ENCODE measurements around the gene CYP27A1. TPM values are rescaled to one million over a fixed set of nuclear protein-coding genes. Genes with fewer than 3 reads are reported as not detected.
A peak's percentile ranks its signal among the peaks of the same experiment; 100 is the strongest.

Gene CYP27A1
- total RNA-seq, 4 donors from 2014 or later: 1.7 to 11.2 (median 6.4) TPM

DNA sequence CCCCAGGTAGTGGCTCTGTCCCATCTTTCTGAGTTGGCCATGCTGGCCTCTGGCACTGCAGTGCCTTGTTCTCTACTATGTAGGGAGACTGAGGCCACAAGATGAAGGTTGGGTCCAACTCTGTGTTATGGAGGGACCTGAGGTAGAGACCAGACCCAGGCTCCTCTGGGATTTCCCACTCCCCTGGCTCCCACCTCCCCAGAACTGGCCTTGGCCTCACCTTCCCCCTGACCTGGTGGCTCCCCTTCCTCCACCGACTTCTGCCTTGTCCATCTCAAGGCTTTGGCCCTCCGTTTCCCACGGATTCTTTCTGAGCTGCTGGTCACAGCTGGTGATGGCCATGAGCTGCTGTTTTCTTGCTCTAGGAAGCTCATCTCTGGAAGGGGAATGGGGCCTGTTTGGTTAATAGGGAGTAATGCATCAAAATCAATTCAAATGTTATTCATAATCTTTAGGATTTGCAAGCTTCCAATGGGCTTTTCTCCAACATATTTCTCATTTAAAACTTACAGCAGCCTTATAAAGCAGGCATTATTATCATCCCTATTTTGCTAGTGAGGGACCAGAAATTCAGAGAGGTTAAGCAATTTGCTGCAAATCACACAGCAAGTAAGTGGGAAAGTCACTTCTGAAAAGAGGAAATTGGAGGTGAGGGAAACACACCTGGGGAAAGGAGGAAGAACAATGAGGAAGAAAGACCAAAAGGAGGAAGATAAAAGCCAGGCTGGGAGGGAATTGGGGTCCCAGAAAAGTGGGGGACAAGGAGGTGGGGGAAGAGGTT lies 48.8 kb downstream of the CYP27A1 start:
- intact Hi-C loops (cut with DNase I): no loop called here
- no peak for DNase-seq
- H3K27me3 ChIP-seq: peaks cover 0 to 62% (median 0%) of the 10 kb centered on the region in 4 donors
- H3K9me3 ChIP-seq: no peaks in the 10 kb centered on the region
- TF ChIP-seq, protein P1, sequence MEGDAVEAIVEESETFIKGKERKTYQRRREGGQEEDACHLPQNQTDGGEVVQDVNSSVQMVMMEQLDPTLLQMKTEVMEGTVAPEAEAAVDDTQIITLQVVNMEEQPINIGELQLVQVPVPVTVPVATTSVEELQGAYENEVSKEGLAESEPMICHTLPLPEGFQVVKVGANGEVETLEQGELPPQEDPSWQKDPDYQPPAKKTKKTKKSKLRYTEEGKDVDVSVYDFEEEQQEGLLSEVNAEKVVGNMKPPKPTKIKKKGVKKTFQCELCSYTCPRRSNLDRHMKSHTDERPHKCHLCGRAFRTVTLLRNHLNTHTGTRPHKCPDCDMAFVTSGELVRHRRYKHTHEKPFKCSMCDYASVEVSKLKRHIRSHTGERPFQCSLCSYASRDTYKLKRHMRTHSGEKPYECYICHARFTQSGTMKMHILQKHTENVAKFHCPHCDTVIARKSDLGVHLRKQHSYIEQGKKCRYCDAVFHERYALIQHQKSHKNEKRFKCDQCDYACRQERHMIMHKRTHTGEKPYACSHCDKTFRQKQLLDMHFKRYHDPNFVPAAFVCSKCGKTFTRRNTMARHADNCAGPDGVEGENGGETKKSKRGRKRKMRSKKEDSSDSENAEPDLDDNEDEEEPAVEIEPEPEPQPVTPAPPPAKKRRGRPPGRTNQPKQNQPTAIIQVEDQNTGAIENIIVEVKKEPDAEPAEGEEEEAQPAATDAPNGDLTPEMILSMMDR (IDR thresholded peaks at IDR 0.05): no peak
- TF ChIP-seq POLR2A (IDR thresholded peaks at IDR 0.05): no peak
- no peaks in the 10 kb centered on the region for H3K36me3 ChIP-seq
- 77 to 96% methylated on average over 3 of the region's 3 CpGs for WGBS, 2 donors
- peaks cover 0 to 29% (median 0%) of the 10 kb centered on the region in 3 donors for H3K4me1 ChIP-seq
- no peak overlapping the region for H3K4me3 ChIP-seq
- no peak overlapping the region for H3K27ac ChIP-seq

DNA sequence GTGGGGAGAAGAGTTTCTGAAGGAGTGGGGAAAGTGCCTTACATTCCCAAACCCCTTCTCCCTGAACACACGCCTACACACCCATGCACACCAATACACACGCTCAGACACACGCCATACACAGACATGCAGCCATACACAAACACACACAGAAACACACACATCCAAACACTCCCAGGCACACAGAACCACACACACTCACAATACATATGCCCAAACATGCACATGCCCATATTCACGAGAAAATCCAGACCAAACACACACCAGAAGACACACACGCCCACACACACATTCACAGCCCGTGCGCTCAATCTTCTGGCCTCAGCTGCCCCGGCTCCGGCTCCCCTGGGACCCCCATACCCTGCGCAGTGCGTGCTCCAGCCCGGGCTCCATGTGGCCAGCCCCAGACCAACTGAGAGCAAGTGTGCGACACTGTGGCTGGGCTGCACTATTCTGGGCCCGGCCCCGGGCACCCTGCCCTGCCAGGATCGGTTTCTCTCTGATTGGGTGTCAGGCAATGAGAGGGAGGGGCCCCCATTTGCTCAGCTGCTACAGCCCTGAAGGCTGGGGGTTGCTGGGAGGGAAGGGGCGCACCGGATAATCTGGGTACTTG lies 49.5 kb downstream of the CYP27A1 start, which contains the start of gene PRKAG3:
Gene PRKAG3, minus strand, starts transcription at position 426 of the 613 bp plus-strand sequence.
- no peak within 1 kb of the TSS for H3K4me3 ChIP-seq
- 63 to 68% methylated on average over 5 to 9 of the region's 18 CpGs for WGBS, 2 donors
- DNase-seq: no peak
- peaks cover 0 to 29% (median 0%) of the 10 kb centered on the region in 3 donors for H3K4me1 ChIP-seq
- no peaks in the 10 kb centered on the region for H3K9me3 ChIP-seq
- peak within 1 kb of the TSS in 2 of 4 donors; percentile 63 to 65 for H3K27ac ChIP-seq
- TF ChIP-seq POLR2A (IDR thresholded peaks at IDR 0.05): no peak
- TF ChIP-seq, protein P1 (IDR thresholded peaks at IDR 0.05): no peak
- H3K27me3 ChIP-seq: peaks cover 0 to 67% (median 0%) of the 10 kb centered on the region in 4 donors
- intact Hi-C loops (cut with DNase I): no loop called here
- no peaks in the 10 kb centered on the region for H3K36me3 ChIP-seq

DNA sequence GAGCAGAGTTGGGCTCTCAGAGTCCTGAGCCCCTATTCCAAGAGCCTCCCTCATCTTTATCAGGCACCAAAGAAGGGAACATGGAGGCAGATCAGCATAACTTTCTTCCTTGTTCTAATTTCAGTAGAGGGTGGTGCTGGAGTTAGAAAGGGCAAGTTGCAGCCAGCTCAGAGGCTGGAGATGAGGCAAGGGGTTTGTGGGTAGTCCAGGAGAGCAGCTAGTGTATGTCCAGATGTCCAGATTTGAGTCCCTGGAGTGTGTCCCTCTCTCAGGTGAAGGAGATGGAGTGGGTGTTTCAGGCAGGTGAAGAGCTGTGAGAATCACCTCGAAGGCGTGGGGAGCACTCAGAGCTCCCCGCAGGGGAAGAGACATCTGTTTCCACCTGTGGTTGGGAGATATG lies 50.1 kb downstream of the CYP27A1 start:
- TF ChIP-seq, protein P1 (IDR thresholded peaks at IDR 0.05): no peak
- TF ChIP-seq POLR2A (IDR thresholded peaks at IDR 0.05): no peak
- WGBS, 2 donors: 81 to 82% methylated on average over 3 of the region's 3 CpGs
- H3K9me3 ChIP-seq: peaks cover 0 to under 1% (median 0%) of the 10 kb centered on the region in 3 donors
- H3K27ac ChIP-seq: peak overlapping the region in 2 of 4 donors; percentile 63 to 65
- no peaks in the 10 kb centered on the region for H3K36me3 ChIP-seq
- H3K4me1 ChIP-seq: peaks cover 0 to 29% (median 0%) of the 10 kb centered on the region in 3 donors
- peaks cover 0 to 71% (median 0%) of the 10 kb centered on the region in 4 donors for H3K27me3 ChIP-seq
- H3K4me3 ChIP-seq: no peak overlapping the region
- no peak for DNase-seq
- intact Hi-C loops (cut with DNase I): no loop called here

DNA sequence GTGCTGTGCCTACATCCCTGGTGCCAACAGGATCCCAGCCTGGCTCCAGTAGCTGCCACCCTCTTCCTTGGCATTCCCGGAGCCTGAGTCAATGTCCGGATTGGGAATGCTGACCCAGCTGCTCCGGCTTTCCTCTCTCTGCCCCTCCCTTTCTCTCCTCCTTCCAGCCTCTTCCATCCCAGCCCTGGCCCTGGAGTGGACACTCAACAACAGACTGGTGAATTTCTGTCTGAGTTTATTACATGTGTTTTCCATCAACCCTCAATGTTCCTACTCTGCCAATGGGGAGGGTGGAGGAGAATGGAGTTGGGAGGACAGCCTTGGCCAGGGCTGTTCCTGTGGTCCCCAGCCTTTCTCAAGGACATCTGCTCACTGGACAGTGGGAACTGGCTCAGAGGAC lies 50.6 kb downstream of the CYP27A1 start:
- DNase-seq: no peak
- peaks cover 0 to 71% (median 0%) of the 10 kb centered on the region in 4 donors for H3K27me3 ChIP-seq
- intact Hi-C loops (cut with DNase I): no loop called here
- H3K9me3 ChIP-seq: peaks cover 0 to 5% (median 0%) of the 10 kb centered on the region in 3 donors
- peaks cover 0 to 29% (median 0%) of the 10 kb centered on the region in 3 donors for H3K4me1 ChIP-seq
- H3K36me3 ChIP-seq: no peaks in the 10 kb centered on the region
- TF ChIP-seq, protein P1 (IDR thresholded peaks at IDR 0.05): no peak
- no peak for TF ChIP-seq POLR2A (IDR thresholded peaks at IDR 0.05)
- 61 to 71% methylated on average over 3 of the region's 3 CpGs for WGBS, 2 donors
- no peak overlapping the region for H3K4me3 ChIP-seq
- H3K27ac ChIP-seq: peak overlapping the region in 2 of 4 donors; percentile 63 to 65
